Measurements from ENCODE around the gene FES. TPM values are rescaled to one million over a fixed set of nuclear protein-coding genes. Genes with fewer than 3 reads are reported as not detected.

FES gene
- polyA plus RNA-seq, 1 experiment: 5.5 TPM

GRCh38 chr15:90936823-90937222 is 52.5 kb downstream of the FES start:
- no peak for TF ChIP-seq CTCF (IDR thresholded peaks at IDR 0.05; ENCODE audit: low read depth, low read length)
- Histone ChIP-seq H3K9me3 (ENCODE audit: control insufficient read depth, insufficient read depth, low read length) (no peaks in the 10 kb centered on the region; the same call in 1 of the 2 replicates), H3K4me3 (ENCODE audit: low read depth, low read length) (no peak overlapping the region), H3K27ac (ENCODE audit: low read depth, low read length) (no peak overlapping the region), H3K27me3 (ENCODE audit: control insufficient read depth, insufficient read depth, low read length) (no peaks in the 10 kb centered on the region)
- POLR2A ChIA-PET: interaction anchor here (2.2 kb wide), 1 partner anchor 17 kb away, joined by 19 read pairs; the partner anchor contains the start of gene RCCD1
- no peak for DNase-seq (ENCODE audit: low read depth, low spot score)
- CTCF ChIA-PET: interaction anchor here (4.9 kb wide), 1 partner anchor 20 kb away, joined by 64 read pairs; the partner anchor contains the start of gene RCCD1

- Histone ChIP-seq H3K4me3 (ENCODE audit: low read depth, low read length) (no peak overlapping the region), H3K27ac (ENCODE audit: low read depth, low read length) (no peak overlapping the region), H3K27me3 (ENCODE audit: control insufficient read depth, insufficient read depth, low read length) (no peaks in the 10 kb centered on the region), H3K9me3 (ENCODE audit: control insufficient read depth, insufficient read depth, low read length) (no peaks in the 10 kb centered on the region; the same call in 1 of the 2 replicates)
- no peak for DNase-seq (ENCODE audit: low read depth, low spot score)
- POLR2A ChIA-PET: no interaction called here
- CTCF ChIA-PET: interaction anchor here (4.1 kb wide), 1 partner anchor 18 kb away, joined by 30 read pairs; no protein-coding TSS in a partner anchor
- no peak for TF ChIP-seq CTCF (IDR thresholded peaks at IDR 0.05; ENCODE audit: low read depth, low read length)
Observed at GRCh38 chr15:90938261-90938660, 54.0 kb downstream of the FES start.

DNA sequence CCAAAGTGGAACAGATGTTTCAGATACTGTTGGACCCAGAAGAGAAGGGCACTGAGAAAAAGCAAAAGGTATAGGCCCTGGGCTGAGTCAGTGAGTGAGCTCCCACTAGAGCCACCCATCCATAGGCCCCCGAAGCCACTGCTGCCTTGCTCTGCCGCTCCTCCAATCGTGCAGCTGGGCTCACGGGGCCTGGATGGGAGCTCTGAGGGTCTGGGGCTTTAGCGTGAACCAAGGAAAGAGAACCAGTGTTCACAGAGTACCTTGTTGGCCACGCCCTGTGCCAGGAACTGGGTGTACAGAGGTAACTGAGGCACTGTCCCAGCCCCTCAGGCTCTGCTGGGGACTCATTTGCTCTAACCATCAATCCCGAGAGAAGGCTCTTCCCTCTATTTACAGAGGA is 55.5 kb downstream of the FES start:
- no peak overlapping the region for H3K27ac ChIP-seq (ENCODE audit: low read depth, low read length)
- no peak for TF ChIP-seq CTCF (IDR thresholded peaks at IDR 0.05; ENCODE audit: low read depth, low read length)
- DNase-seq (ENCODE audit: low read depth, low spot score): no peak
- H3K9me3 ChIP-seq (ENCODE audit: control insufficient read depth, insufficient read depth, low read length): no peaks in the 10 kb centered on the region; the same call in 1 of the 2 replicates
- POLR2A ChIA-PET: no interaction called here
- CTCF ChIA-PET: interaction anchor here (0.7 to 4.1 kb wide), 2 partner anchors 17 to 19 kb away, joined by 3 to 30 read pairs; no protein-coding TSS in a partner anchor
- H3K27me3 ChIP-seq (ENCODE audit: control insufficient read depth, insufficient read depth, low read length): no peaks in the 10 kb centered on the region
- H3K4me3 ChIP-seq (ENCODE audit: low read depth, low read length): no peak overlapping the region

DNA sequence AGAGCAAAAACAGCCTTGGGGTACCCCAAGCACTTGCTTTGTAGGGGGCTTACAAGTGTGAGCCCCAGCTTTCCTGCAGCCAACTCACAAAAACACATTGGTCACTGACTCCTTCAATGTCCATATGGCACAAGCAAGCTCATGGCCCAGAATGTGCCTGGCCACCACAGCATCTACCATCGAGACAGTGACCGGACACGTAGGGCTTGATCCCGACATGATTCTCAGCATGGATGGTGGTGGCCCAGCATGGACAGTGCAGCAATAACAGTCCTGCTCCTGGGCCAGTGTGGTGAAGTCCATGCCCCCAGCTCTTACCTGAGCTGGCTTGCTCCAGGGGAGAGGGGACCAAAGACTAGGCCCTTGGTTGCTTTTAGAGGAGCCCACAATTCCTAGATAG is 56.7 kb downstream of the FES start:
- CTCF ChIA-PET: interaction anchor here (4.1 to 4.5 kb wide), 2 partner anchors 8 to 16 kb away, joined by 27 to 30 read pairs; partner anchors contain the start of genes HDDC3 and UNC45A
- no peak for DNase-seq (ENCODE audit: low read depth, low spot score)
- Histone ChIP-seq H3K27me3 (ENCODE audit: control insufficient read depth, insufficient read depth, low read length) (no peaks in the 10 kb centered on the region), H3K4me3 (ENCODE audit: low read depth, low read length) (no peak overlapping the region), H3K9me3 (ENCODE audit: control insufficient read depth, insufficient read depth, low read length) (no peaks in the 10 kb centered on the region), H3K27ac (ENCODE audit: low read depth, low read length) (no peak overlapping the region)
- no peak for TF ChIP-seq CTCF (IDR thresholded peaks at IDR 0.05; ENCODE audit: low read depth, low read length)
- POLR2A ChIA-PET: no interaction called here

DNA sequence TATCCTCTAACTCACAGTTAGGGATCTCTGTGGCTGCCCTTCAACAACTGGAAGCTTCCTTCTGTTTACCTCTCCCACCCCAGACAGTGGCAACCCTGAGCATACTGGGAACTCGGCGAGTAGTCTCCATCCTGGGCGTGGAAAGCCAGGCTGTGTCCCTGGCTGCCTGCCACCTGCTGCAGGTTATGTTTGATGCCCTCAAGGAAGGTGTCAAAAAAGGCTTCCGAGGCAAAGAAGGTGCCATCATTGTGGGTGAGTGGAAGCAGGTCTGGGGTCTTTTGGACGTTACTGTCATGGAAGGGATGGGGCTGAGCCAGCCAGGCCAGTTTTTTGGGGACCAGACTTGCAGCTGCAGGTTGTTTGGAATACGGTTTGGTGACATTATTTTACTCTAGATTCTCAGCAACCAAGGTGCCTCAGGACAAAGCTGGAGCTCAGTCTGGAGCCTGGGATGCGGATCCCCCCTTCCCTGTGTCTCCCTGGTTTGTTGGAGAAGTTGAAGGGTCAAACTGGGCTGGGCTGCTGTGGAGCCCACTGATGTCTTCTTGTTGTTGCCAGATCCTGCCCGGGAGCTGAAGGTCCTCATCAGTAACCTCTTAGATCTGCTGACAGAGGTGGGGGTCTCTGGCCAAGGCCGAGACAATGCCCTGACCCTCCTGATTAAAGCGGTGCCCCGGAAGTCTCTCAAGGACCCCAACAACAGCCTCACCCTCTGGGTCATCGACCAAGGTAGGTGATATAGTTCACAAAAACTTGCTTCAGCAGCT is 58.2 kb downstream of the FES start:
- CTCF ChIA-PET: interaction anchor here (2.2 to 4.5 kb wide), 2 partner anchors 9 to 14 kb away, joined by 10 to 27 read pairs; partner anchors contain the start of genes HDDC3 and UNC45A
- TF ChIP-seq CTCF (IDR thresholded peaks at IDR 0.05; ENCODE audit: low read depth, low read length): no peak
- no peaks in the 10 kb centered on the region for H3K9me3 ChIP-seq (ENCODE audit: control insufficient read depth, insufficient read depth, low read length)
- POLR2A ChIA-PET: no interaction called here
- no peaks in the 10 kb centered on the region for H3K27me3 ChIP-seq (ENCODE audit: control insufficient read depth, insufficient read depth, low read length)
- DNase-seq (ENCODE audit: low read depth, low spot score): no peak
- no peak overlapping the region for H3K4me3 ChIP-seq (ENCODE audit: low read depth, low read length)
- no peak overlapping the region for H3K27ac ChIP-seq (ENCODE audit: low read depth, low read length)

Data from AG04450 (cell line).